Measurements from ENCODE around the gene CCDC27.

GRCh38 chr1:3770047-3770765 is 18.0 kb downstream of the CCDC27 start:
- TF ChIP-seq CTCF (IDR thresholded peaks at IDR 0.05) (no peak), POLR2A (IDR thresholded peaks at IDR 0.05) (no peak)
